ENCODE data around the gene RTCA.
"Not testable (repeated sequence)": the region's sequence is repeated elsewhere in the genome, so short reads cannot be mapped to it uniquely, and the experiment has no call there.

RTCA gene

DNA sequence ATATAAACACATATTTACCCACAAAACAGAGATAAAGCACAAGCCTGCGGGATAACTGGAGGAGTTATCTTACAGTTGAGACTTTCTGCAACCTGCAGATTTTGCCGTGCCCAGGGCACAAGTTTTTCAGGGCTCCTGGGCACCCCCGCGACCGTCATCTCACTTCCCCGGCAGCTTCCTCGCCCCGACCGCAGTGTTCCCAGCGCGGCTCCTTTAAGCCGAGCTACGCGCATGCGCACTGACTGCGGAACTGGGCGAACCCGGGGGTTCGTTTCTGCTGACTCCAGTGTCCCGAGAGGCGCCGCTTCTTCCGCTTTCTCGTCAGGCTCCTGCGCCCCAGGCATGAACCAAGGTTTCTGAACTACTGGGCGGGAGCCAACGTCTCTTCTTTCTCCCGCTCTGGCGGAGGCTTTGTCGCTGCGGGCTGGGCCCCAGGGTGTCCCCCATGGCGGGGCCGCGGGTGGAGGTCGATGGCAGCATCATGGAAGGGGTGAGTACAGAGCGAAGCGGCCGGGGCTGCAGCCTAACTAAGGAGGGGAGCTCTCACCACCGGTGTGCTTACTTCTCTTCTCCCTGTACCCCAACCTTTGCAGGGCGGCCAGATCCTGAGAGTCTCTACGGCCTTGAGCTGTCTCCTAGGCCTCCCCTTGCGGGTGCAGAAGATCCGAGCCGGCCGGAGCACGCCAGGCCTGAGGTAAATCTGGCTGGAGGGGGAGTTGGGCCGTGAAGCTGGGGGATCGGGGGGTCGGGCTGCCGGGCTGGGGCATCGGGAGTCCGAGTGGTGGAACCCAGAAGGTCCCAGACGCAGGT is at the start of gene RTCA:
RTCA (plus strand) TSS at position 286 of the 810 bp plus-strand sequence; CDS start at position 446, 160 bp downstream.
- peak; percentile 88 to 94 for DNase-seq (ENCODE audit: extremely low read depth in 1 of 2, low read depth in 1 of 2)

- DNase-seq (ENCODE audit: extremely low read depth in 1 of 2, low read depth in 1 of 2), result no peak
Measured at GRCh38 chr1:100217834-100218233, 48.2 kb upstream of the RTCA start.

- no peak for DNase-seq (ENCODE audit: extremely low read depth in 1 of 2, low read depth in 1 of 2)
Measured at GRCh38 chr1:100219457-100219856, 46.6 kb upstream of the RTCA start.

GRCh38 chr1:100219883-100220282 is 46.1 kb upstream of the RTCA start:
- DNase-seq (ENCODE audit: extremely low read depth in 1 of 2, low read depth in 1 of 2), result peak in 1 of 2 donors; percentile 2

DNA sequence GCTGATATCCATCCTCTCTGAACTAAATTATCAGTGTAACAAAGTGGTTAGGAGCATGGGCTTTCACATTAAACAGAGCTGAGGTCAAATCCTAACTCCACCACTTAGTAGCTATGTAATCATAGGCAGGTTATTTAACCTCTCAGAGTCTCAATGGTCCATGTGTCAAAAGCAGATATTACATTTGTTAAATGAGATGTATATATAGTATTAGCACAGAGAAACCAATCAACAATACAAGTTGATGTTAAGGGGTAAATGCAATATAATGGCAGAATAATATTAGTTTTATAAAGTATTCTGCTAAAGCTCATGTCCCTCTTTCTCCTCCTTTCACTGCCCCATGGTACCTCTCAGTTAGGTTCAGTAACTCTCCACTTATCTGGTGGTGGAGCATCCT is 43.6 kb upstream of the RTCA start:
- no peak for DNase-seq (ENCODE audit: extremely low read depth in 1 of 2, low read depth in 1 of 2)

DNA sequence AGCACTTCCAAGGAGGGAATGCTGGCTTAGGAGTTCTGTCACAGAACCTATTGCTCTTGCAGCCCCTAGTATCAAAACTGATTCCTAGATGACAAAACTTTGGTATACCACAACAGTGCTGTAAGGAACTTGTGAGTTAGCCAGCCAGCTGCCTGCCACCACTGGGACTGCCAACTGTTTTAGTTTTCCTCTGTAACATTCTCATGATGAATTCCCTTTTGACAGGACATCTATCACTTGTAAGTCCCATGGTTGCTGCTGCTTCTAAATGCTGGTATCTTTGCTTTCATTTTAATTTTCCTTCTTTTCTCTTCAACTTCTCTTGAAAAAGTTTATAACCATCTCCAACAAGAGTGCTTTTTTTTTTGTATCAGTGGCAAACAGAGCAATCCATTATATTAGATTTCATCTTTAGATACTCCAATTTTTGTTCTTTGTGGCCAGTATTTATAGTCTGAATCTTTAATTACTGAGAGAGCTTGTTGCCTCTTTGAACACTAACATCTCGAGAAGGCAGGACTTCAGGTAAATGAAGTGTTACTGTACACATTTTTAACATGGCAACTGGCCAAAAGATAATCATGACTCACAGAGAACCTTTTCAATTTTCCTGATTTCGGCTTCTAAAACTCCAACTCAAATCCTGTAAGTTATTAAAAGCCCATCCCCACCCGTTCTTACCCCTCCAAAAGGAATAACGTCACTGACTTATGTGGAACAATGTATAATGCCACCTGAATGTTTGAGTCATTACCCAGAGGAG is 36.2 kb upstream of the RTCA start:
- no peak for DNase-seq (ENCODE audit: extremely low read depth in 1 of 2, low read depth in 1 of 2)

GRCh38 chr1:100230765-100231164 is 35.3 kb upstream of the RTCA start:
- DNase-seq (ENCODE audit: extremely low read depth in 1 of 2, low read depth in 1 of 2), result no peak

DNA sequence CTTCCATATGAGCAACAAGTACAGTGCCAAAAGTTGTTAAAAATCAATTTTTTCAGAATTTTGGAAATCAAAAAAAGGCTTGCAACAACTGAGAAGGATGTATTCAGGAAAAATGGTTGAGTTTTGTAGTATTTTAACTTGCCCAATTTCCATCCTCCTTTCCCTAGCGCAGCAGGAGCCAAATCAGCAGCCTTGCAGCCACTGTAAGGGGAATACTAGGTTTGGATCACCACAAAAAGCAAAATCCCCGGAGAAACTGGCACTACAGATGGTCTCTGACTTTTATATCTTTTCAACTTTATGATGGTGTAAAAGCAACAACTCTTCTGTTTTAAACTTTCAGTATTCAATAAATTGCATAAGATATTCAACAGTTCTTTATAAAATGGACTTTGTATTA is 34.3 kb upstream of the RTCA start:
- DNase-seq (ENCODE audit: extremely low read depth in 1 of 2, low read depth in 1 of 2), result no peak

DNA sequence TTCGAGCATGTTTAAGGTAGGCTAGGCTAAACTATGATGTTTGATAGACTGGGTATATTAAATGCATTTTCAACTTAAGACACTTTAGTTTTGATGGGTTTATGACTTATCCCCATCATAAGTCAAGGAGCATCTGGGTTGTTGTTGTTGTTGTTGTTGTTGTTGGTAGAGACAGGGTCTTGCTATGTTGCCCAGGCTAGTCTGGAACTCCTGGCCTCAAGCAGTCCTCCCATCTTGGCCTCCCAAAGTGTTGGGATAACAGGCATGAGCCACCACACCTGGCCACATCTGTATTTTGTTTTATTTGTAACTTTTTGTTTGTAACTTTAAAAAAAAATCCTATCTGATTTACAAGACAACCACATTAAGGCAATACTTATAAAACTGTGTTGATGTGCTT is 33.9 kb upstream of the RTCA start:
- DNase-seq (ENCODE audit: extremely low read depth in 1 of 2, low read depth in 1 of 2), result no peak

DNA sequence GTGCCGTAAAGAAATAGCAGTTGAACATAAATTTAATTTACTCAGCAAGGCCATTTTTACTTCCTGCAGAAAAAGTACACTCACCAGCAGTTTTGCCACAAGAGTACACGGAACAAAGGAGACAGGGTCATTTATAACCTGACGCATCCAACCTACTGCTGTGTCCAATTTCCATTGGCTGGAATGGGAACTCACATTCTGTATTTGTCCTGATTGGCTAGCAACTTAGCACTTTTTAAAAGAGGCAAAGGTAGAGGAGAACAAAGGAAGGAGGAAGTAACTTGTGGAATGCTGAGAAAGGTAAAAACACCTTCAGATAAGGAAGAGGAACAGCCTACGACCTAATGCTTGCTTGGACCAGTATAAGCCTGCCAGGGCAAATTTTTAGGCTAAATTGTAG is 32.5 kb upstream of the RTCA start:
- DNase-seq (ENCODE audit: extremely low read depth in 1 of 2, low read depth in 1 of 2), result not testable (repeated sequence)

- no peak for DNase-seq (ENCODE audit: extremely low read depth in 1 of 2, low read depth in 1 of 2)
Measured at GRCh38 chr1:100234432-100234831, 31.6 kb upstream of the RTCA start.

GRCh38 chr1:100237091-100237490 is 28.9 kb upstream of the RTCA start:
- no peak for DNase-seq (ENCODE audit: extremely low read depth in 1 of 2, low read depth in 1 of 2)

DNA sequence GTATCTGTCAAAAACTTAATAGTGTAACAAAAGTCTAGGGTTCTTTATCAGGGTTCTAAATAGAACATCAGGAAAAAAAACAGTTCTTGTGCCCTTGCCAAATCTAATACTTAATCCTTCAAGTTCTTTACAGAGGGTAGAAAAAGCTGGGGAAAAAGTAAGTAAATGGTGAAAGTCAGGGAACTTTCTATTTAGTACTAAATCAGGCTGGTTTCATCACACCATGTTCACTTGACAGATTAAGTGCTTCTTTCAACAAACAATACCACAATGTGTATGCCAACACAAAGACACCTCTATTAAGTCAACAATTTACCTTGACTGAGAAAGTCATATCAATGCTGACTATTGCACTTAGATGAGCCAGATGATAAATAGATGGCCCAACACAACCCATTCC is 26.1 kb upstream of the RTCA start:
- no peak for DNase-seq (ENCODE audit: extremely low read depth in 1 of 2, low read depth in 1 of 2)

- no peak for DNase-seq (ENCODE audit: extremely low read depth in 1 of 2, low read depth in 1 of 2)
Measured at GRCh38 chr1:100240631-100241030, 25.4 kb upstream of the RTCA start.

DNA sequence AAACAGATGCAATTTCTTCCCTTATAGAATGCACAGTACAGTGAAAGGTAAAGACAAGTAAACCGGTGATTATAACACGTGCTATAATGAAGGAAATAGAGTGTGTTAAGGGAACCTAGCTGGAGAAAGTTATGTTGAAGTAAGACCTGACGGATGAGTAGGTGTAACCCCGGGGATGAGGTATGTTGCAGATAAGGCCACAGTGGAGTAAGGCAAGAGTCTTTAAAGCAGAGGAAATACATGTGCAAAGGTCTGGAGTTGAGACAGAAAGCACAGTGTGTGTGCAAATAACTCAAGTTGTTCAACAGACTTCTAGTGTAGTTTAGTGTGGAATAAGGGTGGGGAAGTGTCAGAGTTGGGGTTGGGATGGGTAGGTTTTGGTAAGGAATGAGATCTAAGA is 19.3 kb upstream of the RTCA start:
- no peak for DNase-seq (ENCODE audit: extremely low read depth in 1 of 2, low read depth in 1 of 2)

DNA sequence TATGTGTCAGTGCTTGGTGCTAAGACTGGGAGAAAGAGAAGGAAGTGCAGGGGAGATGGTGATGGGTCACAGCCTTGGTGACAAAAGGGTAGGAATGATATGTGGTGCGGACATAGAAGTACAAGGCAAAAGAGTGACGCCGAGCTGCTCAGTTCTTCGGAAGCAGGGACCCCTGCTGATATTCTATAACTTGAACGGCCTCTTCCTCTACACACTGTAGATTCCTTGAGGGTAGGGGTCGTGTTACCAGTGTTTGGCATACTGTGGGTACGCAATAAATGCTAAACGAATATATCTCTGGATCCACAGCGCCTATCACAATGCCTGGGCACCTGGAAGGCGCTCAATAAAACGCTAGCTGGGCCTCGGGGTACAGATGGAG is 16.9 kb upstream of the RTCA start:
- no peak for DNase-seq (ENCODE audit: extremely low read depth in 1 of 2, low read depth in 1 of 2)

DNA sequence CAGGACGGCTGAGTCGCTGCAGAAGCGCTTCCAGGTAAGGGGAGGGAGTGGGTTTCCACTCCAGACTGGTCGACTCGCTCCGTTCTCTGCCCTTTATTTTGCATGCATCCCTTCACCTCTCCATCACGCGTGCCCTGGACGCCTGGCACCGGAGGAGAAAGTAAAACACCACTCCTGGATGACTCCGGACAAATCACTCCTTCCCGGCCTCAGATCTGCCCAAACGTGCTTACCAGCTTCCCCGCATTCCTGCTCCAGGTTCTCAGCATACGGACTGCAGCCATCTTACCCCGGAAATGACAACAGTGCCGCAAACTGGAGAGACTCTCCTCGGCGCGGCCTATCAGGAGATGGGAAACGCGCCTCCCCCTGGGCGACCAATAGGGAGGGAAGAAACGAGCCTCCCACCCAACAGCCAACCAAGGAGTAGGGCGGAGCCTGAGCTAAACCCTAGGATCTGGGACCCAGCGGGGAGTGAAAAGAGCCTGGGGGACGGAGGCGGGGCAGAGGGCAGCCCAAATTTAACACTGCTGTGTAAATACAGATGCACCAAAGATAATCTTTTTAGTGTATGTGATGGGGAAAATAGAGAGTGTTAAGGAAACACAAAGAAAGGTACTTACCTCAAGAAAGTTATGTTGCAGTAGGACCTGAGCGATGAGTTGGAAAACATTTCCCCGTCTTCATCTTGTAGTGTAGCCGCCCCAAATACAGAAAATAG is 16.3 kb upstream of the RTCA start, which contains the start of gene DBT:
DBT (minus strand) TSS at position 298 of the 721 bp plus-strand sequence; CDS start at position 284, 14 bp downstream.
- DNase-seq (ENCODE audit: extremely low read depth in 1 of 2, low read depth in 1 of 2), result peak; percentile 82 to 93

- DNase-seq (ENCODE audit: extremely low read depth in 1 of 2, low read depth in 1 of 2), result no peak
Measured at GRCh38 chr1:100250264-100250663, 15.8 kb upstream of the RTCA start.

GRCh38 chr1:100250807-100251206 is 15.2 kb upstream of the RTCA start:
- DNase-seq (ENCODE audit: extremely low read depth in 1 of 2, low read depth in 1 of 2), result no peak

- no peak for DNase-seq (ENCODE audit: extremely low read depth in 1 of 2, low read depth in 1 of 2)
Measured at GRCh38 chr1:100252901-100253300, 13.1 kb upstream of the RTCA start.

DNA sequence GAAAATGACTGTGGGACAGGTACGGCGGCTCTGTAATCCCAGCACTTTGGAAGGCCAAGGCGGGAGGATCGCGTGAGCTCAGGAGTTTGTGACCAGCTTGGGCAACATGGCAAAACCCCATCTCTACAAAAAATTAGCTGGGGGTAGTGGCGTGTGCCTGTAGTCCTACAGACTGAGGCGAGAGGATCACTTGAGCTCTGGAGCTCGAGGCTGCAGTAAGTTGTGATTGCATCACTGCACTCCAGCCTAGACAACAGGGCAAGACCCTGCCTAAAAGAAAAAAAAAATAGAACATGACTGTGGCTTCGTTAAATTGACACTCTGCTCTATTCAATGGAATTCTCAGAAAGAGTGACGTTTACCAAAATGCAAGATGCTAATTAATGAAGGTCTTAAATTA is 12.5 kb upstream of the RTCA start:
- no peak for DNase-seq (ENCODE audit: extremely low read depth in 1 of 2, low read depth in 1 of 2)
